DMS153 treated with DMSO at 0.1 percent for 48 hours (cell line): ENCODE measurements around the gene RANBP1.

ENCODE experiments used
- DNase-seq: peaks from one replicate; lab custom pipeline; 2025; ENCODE audit not compliant: unreplicated experiment; lab: John Stamatoyannopoulos, UW

The RANBP1 gene

DNA sequence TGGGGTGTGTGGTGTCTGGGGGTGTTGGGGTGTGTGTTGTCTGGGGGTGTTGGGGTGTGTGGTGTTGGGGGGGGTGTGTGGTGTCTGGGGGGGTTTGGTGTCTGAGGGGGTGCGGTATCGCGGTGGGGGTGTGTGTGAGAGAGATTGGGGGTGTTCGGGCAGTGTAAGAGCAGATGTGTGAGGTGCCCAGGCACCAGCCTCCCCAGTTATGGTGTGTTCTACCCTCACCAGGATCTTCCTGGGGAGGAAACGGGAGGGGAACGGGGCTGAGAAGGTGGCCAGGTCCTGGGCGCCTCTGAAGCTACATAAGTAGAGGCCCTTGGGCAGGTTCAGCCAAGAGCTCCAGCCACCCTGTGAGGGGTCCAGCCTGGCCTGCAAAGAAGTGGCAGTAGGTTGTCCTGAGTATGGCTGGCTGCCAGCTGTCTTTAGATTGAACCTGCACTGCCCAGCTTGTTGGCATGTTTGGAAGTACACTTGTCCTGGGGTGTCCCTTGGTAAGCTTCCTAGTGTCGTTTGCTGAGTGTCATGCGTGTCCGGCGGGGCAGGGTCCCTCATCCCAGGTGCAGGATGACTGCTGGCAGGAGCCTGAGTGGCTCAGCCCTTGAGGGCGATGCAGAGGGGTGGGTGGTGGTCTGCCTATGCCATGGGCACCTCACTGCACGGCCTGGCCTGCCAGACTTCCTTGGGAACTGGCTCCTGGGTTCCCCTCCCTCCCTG is 7.6 kb downstream of the RANBP1 start:
- no peak for DNase-seq

DNA sequence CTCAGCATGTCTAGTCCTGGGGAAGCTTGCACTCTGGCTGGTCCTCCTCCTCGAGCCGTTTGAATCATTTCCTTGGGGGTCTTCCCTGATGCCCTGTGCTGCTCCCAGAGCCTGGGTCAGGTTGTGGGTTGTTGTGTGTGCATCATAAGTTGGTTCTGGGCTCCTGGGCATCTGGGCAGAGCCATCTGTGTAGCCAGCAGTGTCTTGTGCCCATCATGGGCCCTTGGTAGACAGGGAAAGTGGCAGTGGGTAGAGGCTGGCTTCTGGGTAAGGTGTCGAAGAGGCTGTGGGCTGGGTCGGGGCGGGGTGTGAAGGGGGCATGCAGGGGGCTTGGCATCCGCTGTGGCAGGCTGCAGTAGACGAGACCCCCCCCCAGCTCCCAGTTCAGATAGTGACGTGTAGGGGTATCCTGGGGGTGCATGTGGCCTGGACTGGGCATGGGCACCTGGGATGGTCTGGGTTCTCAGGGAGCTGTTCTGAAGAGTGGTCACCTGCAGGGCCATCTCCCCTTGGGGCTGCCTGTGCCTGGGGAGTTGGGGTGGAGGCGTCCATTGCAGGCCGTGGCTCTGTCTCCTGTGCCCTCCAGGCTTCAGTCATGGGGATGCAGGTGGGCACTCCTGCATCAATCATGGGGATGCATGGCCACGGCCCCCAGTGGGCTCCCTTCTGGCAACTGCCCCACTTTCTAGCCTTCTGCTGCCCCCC is 8.3 kb downstream of the RANBP1 start:
- no peak for DNase-seq

DNA sequence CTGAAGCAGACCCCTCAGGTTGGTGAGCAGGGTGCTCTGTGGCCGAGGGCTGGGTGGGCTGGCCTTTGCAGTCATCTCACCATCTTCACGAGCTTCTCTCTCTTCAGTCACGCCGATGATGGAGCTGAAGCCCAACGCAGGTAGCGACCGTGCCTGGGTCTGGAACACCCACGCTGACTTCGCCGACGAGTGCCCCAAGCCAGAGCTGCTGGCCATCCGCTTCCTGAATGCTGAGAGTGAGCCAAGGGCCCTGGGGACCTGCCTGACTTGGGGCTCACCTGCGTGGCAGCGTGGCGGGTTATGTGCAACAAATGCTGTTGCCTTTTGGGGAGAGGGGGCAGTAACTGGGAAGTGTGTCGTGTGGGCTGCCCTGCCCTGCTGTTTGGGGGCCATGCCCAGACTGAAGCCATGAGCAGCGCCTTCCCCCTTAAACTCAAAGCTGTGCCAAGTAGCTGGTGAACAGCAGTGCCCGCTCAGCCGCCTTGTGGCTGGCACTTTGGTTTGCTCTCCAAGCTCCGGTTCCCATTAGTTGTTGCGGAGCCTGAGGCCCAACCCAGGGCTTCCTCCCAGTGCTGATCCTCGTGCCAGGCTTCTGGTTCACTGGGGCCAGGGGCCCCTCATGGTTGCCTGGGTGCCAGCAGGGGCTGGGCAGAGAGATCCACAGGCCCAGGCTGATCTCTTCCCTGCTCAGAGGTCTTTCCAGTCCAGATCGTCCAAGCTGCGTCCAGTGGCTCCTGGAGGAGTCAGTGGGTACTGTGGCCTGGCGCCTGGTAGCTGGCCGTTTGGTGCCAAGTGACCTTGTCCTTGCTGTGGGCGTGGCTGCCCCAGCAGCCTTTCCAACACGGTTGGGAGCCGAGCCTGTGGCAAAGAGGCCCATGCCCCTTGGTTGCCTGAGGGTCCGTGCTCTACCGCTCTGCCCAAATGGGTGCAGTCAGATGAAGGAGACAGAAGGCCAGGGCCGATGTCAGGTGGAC is 9.6 kb downstream of the RANBP1 start:
- no peak for DNase-seq

DNA sequence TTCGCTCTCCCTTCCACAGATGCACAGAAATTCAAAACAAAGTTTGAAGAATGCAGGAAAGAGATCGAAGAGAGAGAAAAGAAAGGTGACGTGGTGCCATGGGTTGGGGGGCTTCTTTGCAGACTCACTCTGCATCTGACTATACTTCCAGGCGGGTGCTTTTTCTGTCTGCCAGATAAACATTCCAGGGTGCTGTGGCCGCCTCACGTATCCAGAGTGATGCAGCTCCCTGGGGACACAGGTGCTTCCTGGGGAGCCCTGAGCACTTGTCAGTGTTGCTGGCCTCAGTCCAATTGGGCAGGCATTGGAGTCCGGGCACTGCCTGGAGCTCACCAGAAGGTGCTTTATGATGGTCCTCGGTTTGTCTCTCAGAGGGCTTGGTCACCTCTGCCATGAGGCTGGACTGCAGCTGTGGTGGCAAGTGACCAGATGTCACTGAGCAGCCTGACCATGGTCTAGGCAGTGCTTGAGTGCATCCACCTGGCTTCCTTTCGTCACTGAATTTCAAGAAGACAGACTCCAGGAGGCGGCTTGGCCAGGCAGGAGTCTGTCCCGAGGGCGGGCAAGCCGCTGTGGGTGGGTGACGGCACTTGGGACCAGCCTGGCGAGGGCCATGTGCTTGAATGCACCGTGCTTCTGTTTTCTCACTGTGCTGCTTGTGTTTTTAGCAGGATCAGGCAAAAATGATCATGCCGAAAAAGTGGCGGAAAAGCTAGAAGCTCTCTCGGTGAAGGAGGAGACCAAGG is 10.6 kb downstream of the RANBP1 start:
- DNase-seq = no peak

DNA sequence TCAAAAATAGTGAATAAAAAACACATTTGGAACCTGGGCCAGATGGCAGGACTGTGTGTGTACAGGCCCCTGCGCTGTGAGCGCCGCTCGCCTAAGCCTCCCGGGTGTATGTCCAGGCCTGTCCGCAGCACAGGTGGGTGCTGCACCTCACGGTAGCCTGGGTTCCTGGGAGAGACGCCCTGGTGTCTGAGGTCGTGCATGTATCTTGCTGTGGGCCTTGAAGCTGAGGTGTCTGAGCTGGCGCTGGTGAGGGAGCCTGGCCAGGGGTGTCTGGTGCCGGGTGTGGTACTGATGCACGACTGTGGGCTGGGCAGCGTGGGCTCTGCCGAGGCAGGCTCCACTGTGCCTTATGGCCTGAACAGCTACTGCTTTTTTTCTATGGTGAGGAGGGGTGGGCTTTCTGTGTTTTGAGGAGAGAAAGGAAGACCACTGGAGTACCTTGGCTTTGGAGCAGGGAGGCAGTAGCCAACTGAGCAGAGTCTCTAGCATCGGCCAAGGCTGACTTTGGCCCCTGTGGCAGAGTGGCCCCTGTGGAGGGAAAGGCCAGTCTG is 11.5 kb downstream of the RANBP1 start:
- no peak for DNase-seq

DNA sequence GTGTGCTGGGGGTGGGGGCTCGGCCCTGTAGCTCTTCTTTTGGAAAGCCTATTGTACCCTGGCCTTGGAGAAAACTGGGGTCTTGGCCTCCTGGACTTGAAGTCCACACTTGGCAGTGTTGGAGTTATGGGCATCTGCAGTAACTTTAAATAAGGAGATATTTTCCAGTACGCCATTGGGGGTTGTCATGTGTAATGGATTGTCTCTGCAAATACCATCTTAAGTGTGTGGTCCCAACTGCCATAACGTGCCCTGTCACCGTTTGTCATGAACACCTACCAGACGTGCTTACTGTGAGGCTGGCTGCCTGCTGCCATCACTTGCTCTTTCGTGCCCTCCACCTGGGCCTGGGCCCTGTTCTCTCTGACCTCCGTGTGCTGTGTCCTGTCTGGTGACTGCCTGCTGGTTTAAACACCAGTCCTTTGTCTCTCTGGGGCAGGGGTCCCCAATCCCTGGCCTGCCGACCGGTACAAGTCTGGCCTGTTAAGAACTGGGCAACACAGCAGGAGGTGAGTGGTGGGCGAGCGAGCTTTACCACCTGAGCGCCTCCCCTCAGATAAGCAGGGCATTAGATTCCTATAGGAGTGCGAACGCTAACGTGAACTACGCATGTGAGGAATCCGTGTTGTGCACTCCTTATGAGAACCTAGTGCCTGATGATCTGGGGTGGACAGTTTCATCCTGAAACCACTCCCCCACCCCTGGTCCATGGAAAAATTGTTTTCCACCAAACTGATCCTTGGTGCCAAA is 12.1 kb downstream of the RANBP1 start:
- DNase-seq = no peak

DNA sequence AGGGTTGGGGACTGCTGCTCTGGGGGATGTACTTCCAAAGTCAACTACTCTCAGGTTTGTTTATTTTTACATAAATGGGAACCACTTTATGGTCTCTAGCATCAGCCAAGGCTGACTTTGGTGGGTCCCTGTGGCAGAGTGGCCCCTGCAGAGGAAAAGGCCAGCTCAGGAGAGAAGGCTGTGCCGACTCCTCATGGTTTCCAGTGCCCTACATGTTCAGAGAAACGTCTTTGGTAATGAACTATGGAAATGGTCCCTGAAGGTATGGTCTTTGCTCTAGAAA is 12.7 kb downstream of the RANBP1 start:
- no peak for DNase-seq

DNA sequence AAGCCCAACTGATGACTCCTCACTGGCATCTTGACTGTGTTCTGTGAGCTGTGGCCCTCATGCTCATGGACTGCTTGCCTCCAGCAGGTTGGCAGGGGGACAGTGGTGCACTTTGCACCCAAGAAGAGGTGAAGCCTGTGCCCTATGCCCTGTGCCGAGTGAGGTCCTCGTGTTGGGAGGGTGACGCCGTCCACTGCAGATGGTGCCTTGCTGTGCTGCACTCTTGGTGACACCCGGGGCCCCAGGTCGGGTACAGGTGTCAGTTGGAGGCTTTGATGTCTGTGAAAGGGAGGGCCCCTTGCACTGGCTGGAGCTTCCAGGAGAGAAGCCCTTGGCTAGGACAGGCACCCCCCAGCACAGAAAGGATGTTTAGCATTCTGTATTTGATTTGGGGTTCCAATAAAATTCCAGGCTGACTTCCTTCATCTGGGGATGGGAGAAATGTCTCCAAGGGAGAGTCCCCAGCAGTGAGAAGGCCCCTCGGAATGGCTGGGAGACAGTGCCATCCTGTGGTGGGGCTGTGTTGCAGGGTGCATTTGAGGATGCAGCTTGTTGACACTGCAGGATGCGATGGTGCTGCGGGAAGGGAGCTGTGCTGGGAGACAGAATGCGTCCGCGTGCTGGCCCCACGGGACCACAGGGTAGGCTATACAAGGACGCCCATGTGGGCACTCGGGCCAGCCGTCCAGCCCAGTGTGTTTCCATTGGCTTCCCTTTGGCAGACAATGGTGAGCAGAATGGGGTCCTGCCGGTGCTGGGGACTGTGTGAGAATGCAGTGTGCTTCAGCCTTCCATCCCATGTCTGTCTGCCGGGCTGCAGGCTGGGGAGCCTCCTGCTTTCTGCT is 13.2 kb downstream of the RANBP1 start:
- peak; percentile 19 for DNase-seq

DNA sequence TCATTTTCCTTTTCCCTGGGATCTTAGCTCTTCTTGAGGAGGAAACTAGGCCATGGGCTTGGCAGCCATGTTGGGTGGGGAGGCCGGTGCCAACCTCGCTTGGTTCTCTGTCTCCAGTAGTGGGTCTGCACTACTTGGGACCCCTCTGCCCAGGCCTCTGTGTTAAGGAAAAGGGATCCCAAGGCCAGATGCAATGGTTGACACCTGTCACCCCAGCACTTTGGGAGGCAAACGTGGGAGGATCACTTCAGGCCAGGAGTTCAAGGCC is 13.8 kb downstream of the RANBP1 start:
- DNase-seq = no peak

DNA sequence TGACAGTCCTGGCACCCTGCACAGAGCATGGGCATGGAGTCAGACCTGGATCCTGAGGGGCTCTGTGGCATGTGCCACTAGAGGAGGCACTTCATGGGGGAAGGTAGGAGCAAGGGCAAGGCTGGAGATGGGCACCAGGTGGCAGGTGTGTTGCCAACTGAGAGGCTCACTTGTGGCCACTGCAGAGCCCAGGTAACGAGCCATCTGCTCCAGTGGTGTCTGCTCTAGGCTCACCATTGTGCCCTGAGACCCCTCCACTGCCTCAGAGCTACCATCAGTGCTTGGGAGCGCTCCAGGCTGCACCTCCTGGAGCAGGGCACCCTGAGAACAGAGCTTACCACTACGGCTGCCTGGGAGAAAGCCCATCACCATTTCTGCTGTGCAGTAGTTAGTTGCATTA is 14.4 kb downstream of the RANBP1 start:
- DNase-seq = peak; percentile 3

DNA sequence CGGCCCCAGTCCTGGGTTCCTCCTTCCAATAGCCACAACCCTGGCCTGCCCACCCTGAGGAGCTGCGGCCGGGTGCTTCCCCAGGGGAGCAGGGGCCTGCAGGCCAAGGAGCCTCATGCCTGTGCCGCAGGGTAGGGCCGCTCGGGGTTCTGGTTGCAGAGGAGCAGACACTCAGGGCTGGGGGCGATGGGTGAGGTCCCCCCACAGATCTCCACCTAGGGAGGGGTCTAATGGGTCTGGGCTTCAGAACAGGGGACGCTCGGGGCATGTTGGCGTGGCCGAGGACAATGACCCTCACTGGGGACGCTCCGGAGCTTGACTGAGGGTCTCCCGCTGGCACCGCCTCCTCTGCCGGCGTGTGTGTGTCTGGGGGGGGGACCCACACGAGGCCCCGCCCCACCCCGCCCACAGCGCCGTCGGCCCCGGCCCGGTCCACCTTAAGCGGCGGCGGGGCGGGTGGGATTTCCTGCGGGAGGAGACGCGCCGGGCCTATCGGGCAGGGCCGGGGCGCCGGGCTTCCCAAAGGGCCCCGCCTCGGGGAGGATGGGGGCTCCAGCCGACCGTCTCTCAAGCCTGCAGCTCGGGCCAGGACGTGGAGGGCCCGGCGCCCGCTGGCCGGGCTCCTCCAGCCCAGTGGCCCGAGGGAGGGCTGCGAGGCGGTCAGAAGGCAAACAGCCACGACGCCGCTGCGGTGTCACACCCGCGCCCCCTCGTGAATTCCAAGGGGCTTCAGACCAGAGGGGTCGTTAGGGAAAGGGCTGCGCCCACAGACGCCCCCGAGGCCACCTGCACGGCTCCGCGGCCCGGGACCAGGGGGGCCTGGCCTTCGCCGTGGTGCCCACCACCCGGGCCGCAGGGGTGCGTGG is 15.1 kb downstream of the RANBP1 start:
- DNase-seq = peak; percentile 3

DNA sequence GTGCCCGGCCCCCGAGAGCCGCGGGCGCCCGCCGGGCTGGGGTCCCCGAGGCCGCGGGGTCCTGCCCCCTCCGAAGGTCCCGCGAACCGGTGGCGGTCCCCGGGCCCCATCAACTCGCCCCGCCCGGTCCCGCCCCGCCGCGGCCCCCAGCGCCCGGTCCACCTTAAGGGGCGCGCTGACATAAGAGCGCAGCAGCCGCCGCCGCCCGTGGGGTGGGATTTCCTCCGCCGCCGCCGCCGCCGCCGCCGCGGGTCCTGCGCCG is 15.6 kb downstream of the RANBP1 start, which contains the start of gene ZDHHC8:
Gene ZDHHC8, plus strand, starts transcription at position 208 of the 262 bp plus-strand sequence. CDS start 144 bp downstream, outside the sequence.
- DNase-seq = no peak

DNA sequence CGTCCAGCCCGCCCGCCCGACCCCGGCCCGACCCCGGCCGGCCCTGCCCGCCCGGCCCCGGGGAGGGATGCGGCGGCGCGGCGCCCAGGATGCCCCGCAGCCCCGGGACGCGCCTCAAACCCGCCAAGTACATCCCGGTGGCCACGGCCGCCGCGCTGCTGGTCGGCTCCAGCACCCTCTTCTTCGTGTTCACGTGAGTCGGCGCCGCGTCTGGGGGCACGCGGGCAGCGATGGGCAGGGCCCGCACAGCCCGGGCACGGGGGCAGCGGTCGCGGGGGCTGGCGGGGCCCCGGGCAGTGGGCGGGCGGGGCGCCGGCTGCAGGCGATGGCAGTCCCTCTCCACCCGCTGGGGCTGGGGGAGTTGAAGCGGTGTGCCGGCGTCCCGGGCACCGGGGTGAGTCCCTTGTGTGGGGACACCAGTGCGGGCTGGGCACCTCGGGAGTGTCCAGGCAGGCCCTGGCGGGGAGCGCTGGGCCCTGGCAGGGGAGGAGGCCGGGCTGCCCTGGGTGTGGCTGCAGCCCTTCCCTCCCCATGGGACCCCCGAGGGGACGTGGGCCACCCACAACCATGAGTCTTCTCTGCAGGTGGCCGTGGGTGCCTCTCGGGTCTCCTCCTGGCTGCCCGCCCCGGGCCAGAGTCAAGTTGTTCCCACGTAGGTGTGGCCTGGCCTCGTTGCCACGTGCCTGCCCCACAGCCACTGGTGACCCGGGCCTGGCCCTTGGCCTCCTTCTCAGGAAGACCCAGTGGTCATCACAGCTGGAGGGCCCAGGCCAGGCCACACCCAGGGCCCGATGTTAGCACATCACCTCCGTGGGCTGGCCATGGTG is 16.2 kb downstream of the RANBP1 start:
- no peak for DNase-seq

DNA sequence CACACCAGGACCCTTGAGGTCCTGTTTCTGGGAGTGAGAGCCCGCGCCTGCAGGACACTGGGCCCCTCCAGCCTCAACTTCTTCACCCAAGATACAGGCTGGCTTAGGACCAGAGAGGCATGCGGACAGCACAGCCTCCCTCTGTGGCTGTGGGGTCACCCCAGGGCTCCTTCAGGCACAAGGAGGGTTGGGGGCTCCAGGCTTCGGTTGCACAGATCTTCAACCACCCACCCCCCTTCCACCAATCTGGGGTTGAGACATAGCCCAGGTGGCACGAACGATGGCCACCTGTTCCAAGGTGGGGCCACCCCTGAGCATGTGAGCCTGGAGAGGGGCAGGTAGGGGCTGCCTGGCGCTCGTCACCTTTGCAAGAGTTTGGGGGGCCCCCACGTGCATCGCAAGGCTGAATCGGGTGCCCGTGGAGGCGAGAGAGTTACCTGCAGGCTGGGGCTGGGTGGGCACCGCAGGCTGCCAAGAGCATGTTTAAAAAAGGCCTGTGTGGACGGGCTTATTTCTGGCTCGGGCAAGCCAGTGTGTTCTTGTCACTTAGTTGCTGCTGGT is 16.9 kb downstream of the RANBP1 start:
- no peak for DNase-seq

DNA sequence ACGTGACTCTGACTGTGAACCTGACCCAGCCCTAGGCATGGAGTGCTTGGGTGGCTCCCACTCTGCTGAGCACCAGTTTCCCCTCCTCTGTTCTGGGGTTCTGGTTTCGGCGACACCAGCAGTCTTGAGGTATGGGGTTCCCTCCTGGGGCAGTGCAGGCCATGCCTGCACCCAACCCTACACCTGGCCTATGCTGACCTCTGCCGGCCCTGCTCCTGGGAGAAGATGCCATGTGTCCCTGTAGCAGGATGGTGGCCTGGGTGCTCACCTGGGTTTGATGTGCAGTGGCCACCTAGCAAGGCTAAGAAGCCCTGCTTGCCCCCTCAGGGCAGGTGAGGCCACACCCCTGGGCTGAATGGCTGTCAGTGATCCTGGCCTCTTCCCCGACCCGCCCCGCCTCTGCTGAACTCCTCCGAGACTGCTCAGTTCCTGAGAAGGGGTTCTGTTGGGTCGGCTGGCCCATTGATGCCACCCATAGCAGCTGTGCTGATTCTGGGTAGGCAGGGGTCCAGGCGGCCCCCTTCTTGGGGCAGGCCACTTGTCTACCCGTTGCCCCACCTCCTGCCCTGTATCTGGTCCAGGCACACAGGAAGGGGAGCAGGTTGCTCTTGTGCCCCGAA is 18.1 kb downstream of the RANBP1 start:
- DNase-seq = no peak

DNA sequence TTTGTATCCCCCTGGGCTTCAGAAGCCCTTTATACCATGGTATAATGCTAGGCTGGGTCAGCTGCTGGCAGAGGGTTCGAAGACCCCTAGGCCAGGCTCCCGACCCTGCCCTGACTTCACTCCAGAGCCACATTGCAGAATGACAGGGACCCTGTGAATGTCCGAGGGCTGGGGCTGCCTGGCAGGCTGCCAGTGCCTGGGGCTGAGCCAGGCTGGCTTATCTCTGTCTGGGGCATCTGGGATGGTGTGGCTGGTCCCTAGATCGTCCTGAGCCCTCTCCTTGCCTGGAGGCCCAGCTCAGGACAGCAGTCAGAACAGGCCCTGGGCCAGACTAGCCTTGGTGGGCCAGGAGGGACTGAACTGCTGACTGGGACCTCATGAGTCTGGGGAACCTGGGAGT is 19.4 kb downstream of the RANBP1 start:
- DNase-seq = no peak
